Fibroblast of villous mesenchyme (primary cell): ENCODE results near the gene RREB1. TPM values are rescaled to one million over a fixed set of nuclear protein-coding genes. Genes with fewer than 3 reads are reported as not detected.
"Not testable (repeated sequence)": the region's sequence is repeated elsewhere in the genome, so short reads cannot be mapped to it uniquely, and the experiment has no call there.

Source experiments
- DNase-seq: peaks from one replicate; pipeline ENCODE4 v3.0.0-alpha.2; 2010; ENCODE audit warnings: low read depth
- H3K4me3 ChIP-seq: 2 replicates; pipeline ENCODE4 v1.5.1; 2011; ENCODE audit warnings: low read depth, mild to moderate bottlenecking, low read length
- CTCF ChIP-seq: IDR thresholded peaks from 2 replicates; pipeline ENCODE4 v1.5.1; 2012; ENCODE audit warnings: low read depth, mild to moderate bottlenecking, low read length; ENCODE audit not compliant: insufficient read depth
- total RNA-seq: library from RNA; depleted of rRNA; stranded (reverse); fragments of >200 nt; gene quantifications from 2 replicates; pipeline ENCODE4 v1.2.3, GENCODE V29; 2012

The RREB1 gene
- total RNA-seq, 1 donor: 26.3 TPM

- DNase-seq: no peak
- TF ChIP-seq CTCF: no peak
- H3K4me3 ChIP-seq: no peak overlapping the region
These were observed 157.1 kb downstream of the RREB1 start for GRCh38 chr6:7264686-7265384.

- not testable (repeated sequence) for DNase-seq, H3K4me3 ChIP-seq
These were observed 157.6 kb downstream of the RREB1 start for GRCh38 chr6:7265385-7265726.

- TF ChIP-seq CTCF: no peak
- H3K4me3 ChIP-seq: no peak overlapping the region
- no peak for DNase-seq
These were observed 159.3 kb downstream of the RREB1 start for GRCh38 chr6:7267071-7267465.

- no peak for TF ChIP-seq CTCF
- peak; percentile 76 for DNase-seq
- H3K4me3 ChIP-seq: no peak overlapping the region
These were observed 159.8 kb downstream of the RREB1 start for GRCh38 chr6:7267466-7268091.

- TF ChIP-seq CTCF: no peak
- no peak for DNase-seq
- H3K4me3 ChIP-seq: no peak overlapping the region
These were observed 160.6 kb downstream of the RREB1 start for GRCh38 chr6:7268362-7268761.

GRCh38 chr6:7268816-7269555 lies 161.2 kb downstream of the RREB1 start:
- no peak for TF ChIP-seq CTCF
- H3K4me3 ChIP-seq: no peak overlapping the region
- no peak for DNase-seq

GRCh38 chr6:7269816-7270215 lies 162.1 kb downstream of the RREB1 start:
- DNase-seq: no peak
- TF ChIP-seq CTCF: no peak

More at GRCh38 chr6:7269816-7270215, 162.1 kb downstream of the RREB1 start:
- H3K4me3 ChIP-seq: no peak overlapping the region
